Measurements from ENCODE around the gene MAD1L1. TPM values are rescaled to one million over a fixed set of nuclear protein-coding genes. Genes with fewer than 3 reads are reported as not detected.

The MAD1L1 gene
- total RNA-seq, 1 donor from 2014 or later, result 32.7 TPM

GRCh38 chr7:2259480-2259879 is 26.7 kb upstream of the MAD1L1 start:
- H3K27me3 Mint-ChIP-seq (ENCODE audit: unreplicated experiment), result no peaks in the 10 kb centered on the region
- TF ChIP-seq, protein P1, sequence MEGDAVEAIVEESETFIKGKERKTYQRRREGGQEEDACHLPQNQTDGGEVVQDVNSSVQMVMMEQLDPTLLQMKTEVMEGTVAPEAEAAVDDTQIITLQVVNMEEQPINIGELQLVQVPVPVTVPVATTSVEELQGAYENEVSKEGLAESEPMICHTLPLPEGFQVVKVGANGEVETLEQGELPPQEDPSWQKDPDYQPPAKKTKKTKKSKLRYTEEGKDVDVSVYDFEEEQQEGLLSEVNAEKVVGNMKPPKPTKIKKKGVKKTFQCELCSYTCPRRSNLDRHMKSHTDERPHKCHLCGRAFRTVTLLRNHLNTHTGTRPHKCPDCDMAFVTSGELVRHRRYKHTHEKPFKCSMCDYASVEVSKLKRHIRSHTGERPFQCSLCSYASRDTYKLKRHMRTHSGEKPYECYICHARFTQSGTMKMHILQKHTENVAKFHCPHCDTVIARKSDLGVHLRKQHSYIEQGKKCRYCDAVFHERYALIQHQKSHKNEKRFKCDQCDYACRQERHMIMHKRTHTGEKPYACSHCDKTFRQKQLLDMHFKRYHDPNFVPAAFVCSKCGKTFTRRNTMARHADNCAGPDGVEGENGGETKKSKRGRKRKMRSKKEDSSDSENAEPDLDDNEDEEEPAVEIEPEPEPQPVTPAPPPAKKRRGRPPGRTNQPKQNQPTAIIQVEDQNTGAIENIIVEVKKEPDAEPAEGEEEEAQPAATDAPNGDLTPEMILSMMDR (IDR thresholded peaks at IDR 0.05), result no peak
- no peaks in the 10 kb centered on the region for H3K4me1 Mint-ChIP-seq (ENCODE audit: unreplicated experiment)
- H3K4me3 Mint-ChIP-seq (ENCODE audit: unreplicated experiment), result no peak overlapping the region
- no peaks in the 10 kb centered on the region for H3K9me3 Mint-ChIP-seq (ENCODE audit: unreplicated experiment)
- H3K27ac Mint-ChIP-seq (ENCODE audit: unreplicated experiment), result no peak overlapping the region
- no peak for DNase-seq (ENCODE audit: extremely low spot score, unreplicated experiment)
- H3K36me3 Mint-ChIP-seq (ENCODE audit: unreplicated experiment), result peaks cover 21% of the 10 kb centered on the region

DNA sequence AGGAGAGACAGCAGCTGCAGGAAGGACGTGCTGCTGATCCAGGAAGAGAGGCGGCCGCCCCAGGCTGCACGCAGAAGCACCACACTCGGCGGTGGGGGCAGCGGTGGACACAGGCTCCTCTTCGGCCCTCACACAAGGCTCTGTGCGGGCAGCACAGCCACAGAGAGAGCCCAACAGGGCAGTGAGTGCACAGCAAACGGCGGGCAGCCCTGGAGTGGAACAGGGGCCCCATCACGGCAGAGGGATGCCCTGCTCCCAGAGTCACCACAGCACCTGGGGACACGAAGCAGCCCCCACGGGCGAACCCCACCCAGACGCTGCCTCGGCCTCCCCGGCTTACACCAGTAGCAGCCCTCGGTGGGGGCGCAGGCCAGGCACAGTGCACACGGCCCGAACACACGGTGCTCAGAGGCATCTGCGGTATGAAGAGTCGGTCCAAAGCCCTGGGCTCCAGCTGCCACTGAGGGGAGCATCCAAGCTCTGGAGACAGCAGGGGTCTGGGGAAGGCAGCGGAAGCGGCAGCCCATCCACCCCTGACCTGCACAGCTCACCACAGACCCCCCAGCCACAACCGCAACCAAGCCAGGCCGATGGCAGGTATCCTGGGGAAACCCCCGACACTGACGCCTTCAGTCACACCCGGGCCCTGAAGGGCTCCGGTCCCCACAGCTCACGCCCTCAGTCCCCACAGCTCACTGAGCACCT is 26.1 kb upstream of the MAD1L1 start:
- Mint-ChIP-seq H3K27me3 (ENCODE audit: unreplicated experiment) (no peaks in the 10 kb centered on the region), H3K4me3 (ENCODE audit: unreplicated experiment) (no peak overlapping the region), H3K9me3 (ENCODE audit: unreplicated experiment) (no peaks in the 10 kb centered on the region), H3K36me3 (ENCODE audit: unreplicated experiment) (peaks cover 14% of the 10 kb centered on the region), H3K4me1 (ENCODE audit: unreplicated experiment) (no peaks in the 10 kb centered on the region), H3K27ac (ENCODE audit: unreplicated experiment) (no peak overlapping the region)
- DNase-seq (ENCODE audit: extremely low spot score, unreplicated experiment), result no peak
- TF ChIP-seq, protein P1 (IDR thresholded peaks at IDR 0.05), result no peak

DNA sequence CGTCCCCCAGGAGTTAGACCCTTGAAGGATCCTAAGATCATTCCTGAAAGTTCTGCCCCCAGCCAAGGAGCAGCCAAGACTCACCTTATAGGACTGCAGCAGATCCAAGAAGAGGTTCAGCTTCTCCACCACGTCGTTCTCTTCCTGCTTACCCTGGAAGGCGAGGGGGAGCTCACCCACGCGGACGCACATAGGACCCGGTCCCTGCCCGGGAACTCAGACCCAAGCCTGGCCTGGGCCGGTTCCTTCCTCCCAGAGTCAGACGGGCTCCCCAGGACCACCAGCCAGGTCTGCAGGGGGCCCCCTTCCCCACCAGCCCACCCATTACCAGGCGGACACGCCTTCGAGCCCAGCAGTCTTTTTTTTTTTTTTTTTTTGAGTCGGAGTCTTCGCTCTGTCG is 24.9 kb upstream of the MAD1L1 start:
- TF ChIP-seq, protein P1 (IDR thresholded peaks at IDR 0.05), result no peak
- peaks cover 11% of the 10 kb centered on the region for H3K36me3 Mint-ChIP-seq (ENCODE audit: unreplicated experiment)
- no peaks in the 10 kb centered on the region for H3K9me3 Mint-ChIP-seq (ENCODE audit: unreplicated experiment)
- H3K4me1 Mint-ChIP-seq (ENCODE audit: unreplicated experiment), result no peaks in the 10 kb centered on the region
- no peak overlapping the region for H3K4me3 Mint-ChIP-seq (ENCODE audit: unreplicated experiment)
- no peaks in the 10 kb centered on the region for H3K27me3 Mint-ChIP-seq (ENCODE audit: unreplicated experiment)
- DNase-seq (ENCODE audit: extremely low spot score, unreplicated experiment), result no peak
- no peak overlapping the region for H3K27ac Mint-ChIP-seq (ENCODE audit: unreplicated experiment)

DNA sequence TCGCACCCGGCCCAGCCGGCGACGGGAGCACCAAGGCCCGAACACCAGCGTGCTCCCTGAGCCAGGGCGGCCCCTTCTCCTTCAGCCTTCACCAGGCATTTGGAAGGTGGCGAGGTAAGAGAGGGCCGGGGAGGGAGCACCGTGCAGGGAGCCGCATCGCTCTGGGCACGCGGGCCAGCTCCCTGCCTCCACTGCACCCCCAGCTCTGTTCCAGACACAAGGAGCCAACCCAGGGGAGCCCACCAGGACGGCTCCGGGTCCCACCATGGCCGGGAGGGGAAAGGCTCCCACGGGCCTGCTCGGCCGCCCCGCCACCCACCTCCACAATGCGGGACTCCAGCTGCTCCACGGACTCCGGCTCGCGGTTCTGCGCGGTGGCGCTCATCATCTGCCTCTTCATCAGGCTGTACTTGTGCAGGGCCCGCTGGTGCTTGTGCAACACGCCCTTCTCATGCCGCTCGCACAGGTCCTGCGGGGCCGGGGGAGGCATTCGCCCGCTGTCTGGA is 24.4 kb upstream of the MAD1L1 start:
- no peak overlapping the region for H3K27ac Mint-ChIP-seq (ENCODE audit: unreplicated experiment)
- TF ChIP-seq, protein P1 (IDR thresholded peaks at IDR 0.05), result no peak
- peaks cover 9% of the 10 kb centered on the region for H3K36me3 Mint-ChIP-seq (ENCODE audit: unreplicated experiment)

DNA sequence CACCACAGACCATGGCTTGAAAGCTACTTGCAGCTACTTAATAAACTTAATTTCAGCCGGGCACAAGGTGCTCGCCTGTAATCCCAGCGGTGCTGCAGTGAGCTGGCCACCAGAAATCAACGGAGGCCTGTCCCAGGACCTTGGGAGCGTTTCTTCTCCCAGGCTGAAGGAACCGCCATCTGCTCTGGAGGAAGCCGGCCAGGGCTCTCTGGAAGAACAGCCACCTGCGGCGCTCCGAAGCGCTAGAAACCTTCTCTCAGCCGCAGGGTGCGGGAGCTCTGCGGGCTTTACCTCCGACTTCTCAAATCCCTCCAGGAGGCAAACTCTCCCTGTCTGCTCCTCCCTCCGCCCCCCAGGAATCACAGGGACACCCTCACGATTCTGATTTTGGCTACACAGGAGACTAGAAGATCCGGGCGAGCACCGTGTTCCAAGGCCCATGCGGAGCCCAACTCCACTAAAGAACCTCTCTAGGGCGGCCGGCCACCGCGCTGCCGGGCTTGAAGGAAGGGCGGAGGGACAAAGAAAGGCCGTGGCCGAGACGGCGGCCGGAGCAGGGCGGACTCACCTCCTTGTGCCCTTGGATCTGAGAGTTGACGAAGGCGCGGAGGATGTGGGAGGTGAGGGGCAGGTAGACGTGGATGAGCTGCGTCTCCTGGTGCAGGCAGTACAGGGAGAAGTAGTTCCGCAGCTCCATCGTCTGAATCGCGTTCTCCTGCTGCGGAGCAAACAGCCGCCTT is 23.7 kb upstream of the MAD1L1 start:
- no peak overlapping the region for H3K27ac Mint-ChIP-seq (ENCODE audit: unreplicated experiment)
- no peaks in the 10 kb centered on the region for H3K27me3 Mint-ChIP-seq (ENCODE audit: unreplicated experiment)
- no peak for DNase-seq (ENCODE audit: extremely low spot score, unreplicated experiment)
- TF ChIP-seq, protein P1 (IDR thresholded peaks at IDR 0.05), result no peak
- H3K36me3 Mint-ChIP-seq (ENCODE audit: unreplicated experiment), result peaks cover 8% of the 10 kb centered on the region
- no peaks in the 10 kb centered on the region for H3K9me3 Mint-ChIP-seq (ENCODE audit: unreplicated experiment)
- no peaks in the 10 kb centered on the region for H3K4me1 Mint-ChIP-seq (ENCODE audit: unreplicated experiment)
- H3K4me3 Mint-ChIP-seq (ENCODE audit: unreplicated experiment), result no peak overlapping the region

More for the DNA sequence above, 24.4 kb upstream of the MAD1L1 start:
- DNase-seq (ENCODE audit: extremely low spot score, unreplicated experiment), result no peak
- H3K9me3 Mint-ChIP-seq (ENCODE audit: unreplicated experiment), result no peaks in the 10 kb centered on the region
- H3K4me3 Mint-ChIP-seq (ENCODE audit: unreplicated experiment), result no peak overlapping the region
- H3K4me1 Mint-ChIP-seq (ENCODE audit: unreplicated experiment), result no peaks in the 10 kb centered on the region
- H3K27me3 Mint-ChIP-seq (ENCODE audit: unreplicated experiment), result no peaks in the 10 kb centered on the region

Measured in osteocyte (in vitro differentiated cells).